Measurements from ENCODE around the gene MRPL34.

Gene MRPL34

GRCh38 chr19:17323300-17323963 is 17.8 kb downstream of the MRPL34 start:
- no peaks in the 10 kb centered on the region for H3K27me3 ChIP-seq (replicated peaks; ENCODE audit: control insufficient read depth, insufficient read depth, low read length)
- H3K36me3 ChIP-seq (ENCODE audit: control insufficient read depth, insufficient read depth, low read length) = peaks cover 19% of the 10 kb centered on the region
- no peak for TF ChIP-seq CTCF (IDR thresholded peaks at IDR 0.05; ENCODE audit: insufficient read depth, low read length, poor library complexity, severe bottlenecking)
- no peak overlapping the region for H3K4me3 ChIP-seq (replicated peaks; ENCODE audit: low read depth, low read length)
- no peak for DNase-seq (ENCODE audit: extremely low read depth, insufficient read length)

- Histone ChIP-seq H3K36me3 (ENCODE audit: control insufficient read depth, insufficient read depth, low read length) (peaks cover 19% of the 10 kb centered on the region), H3K27me3 (replicated peaks; ENCODE audit: control insufficient read depth, insufficient read depth, low read length) (no peaks in the 10 kb centered on the region; the same call in 1 of the 2 replicates), H3K4me3 (replicated peaks; ENCODE audit: low read depth, low read length) (no peak overlapping the region)
- no peak for TF ChIP-seq CTCF (IDR thresholded peaks at IDR 0.05; ENCODE audit: insufficient read depth, low read length, poor library complexity, severe bottlenecking)
- DNase-seq (ENCODE audit: extremely low read depth, insufficient read length) = no peak
Observed at GRCh38 chr19:17323964-17324332, 18.3 kb downstream of the MRPL34 start.

GRCh38 chr19:17324357-17325114 is 18.9 kb downstream of the MRPL34 start:
- no peaks in the 10 kb centered on the region; the same call in 1 of the 2 replicates for H3K27me3 ChIP-seq (replicated peaks; ENCODE audit: control insufficient read depth, insufficient read depth, low read length)
- no peak overlapping the region for H3K4me3 ChIP-seq (replicated peaks; ENCODE audit: low read depth, low read length)
- TF ChIP-seq CTCF (IDR thresholded peaks at IDR 0.05; ENCODE audit: insufficient read depth, low read length, poor library complexity, severe bottlenecking) = no peak
- peaks cover 15% of the 10 kb centered on the region for H3K36me3 ChIP-seq (ENCODE audit: control insufficient read depth, insufficient read depth, low read length)
- no peak for DNase-seq (ENCODE audit: extremely low read depth, insufficient read length)

GRCh38 chr19:17325133-17325532 is 19.5 kb downstream of the MRPL34 start:
- H3K36me3 ChIP-seq (ENCODE audit: control insufficient read depth, insufficient read depth, low read length) = peaks cover 12% of the 10 kb centered on the region
- no peaks in the 10 kb centered on the region; the same call in 1 of the 2 replicates for H3K27me3 ChIP-seq (replicated peaks; ENCODE audit: control insufficient read depth, insufficient read depth, low read length)
- TF ChIP-seq CTCF (IDR thresholded peaks at IDR 0.05; ENCODE audit: insufficient read depth, low read length, poor library complexity, severe bottlenecking) = no peak
- H3K4me3 ChIP-seq (replicated peaks; ENCODE audit: low read depth, low read length) = no peak overlapping the region
- no peak for DNase-seq (ENCODE audit: extremely low read depth, insufficient read length)

GRCh38 chr19:17325881-17326594 is 20.4 kb downstream of the MRPL34 start:
- DNase-seq (ENCODE audit: extremely low read depth, insufficient read length) = no peak
- TF ChIP-seq CTCF (IDR thresholded peaks at IDR 0.05; ENCODE audit: insufficient read depth, low read length, poor library complexity, severe bottlenecking) = no peak
- peaks cover 6% of the 10 kb centered on the region for H3K36me3 ChIP-seq (ENCODE audit: control insufficient read depth, insufficient read depth, low read length)
- no peaks in the 10 kb centered on the region; the same call in 1 of the 2 replicates for H3K27me3 ChIP-seq (replicated peaks; ENCODE audit: control insufficient read depth, insufficient read depth, low read length)
- no peak overlapping the region for H3K4me3 ChIP-seq (replicated peaks; ENCODE audit: low read depth, low read length)

Measured in GM06990 (cell line).